Mesenchymal stem cell (in vitro differentiated cells and primary cell): Measurements from ENCODE around the gene BBLN.

Experiments
- DNase-seq: peaks from one replicate; pipeline ENCODE4 v3.0.0-alpha.2; 2013
- H2AFZ ChIP-seq: one replicate; pipeline ENCODE4 v1.6.1; 2013; ENCODE audit warnings: low read depth, mild to moderate bottlenecking, control low read depth, inconsistent platforms, low read length, moderate library complexity
- H2AK5ac ChIP-seq: 2 replicates; pipeline ENCODE4 v1.6.1; 2013; ENCODE audit warnings: low read length, moderate library complexity, mild to moderate bottlenecking, inconsistent platforms; ENCODE audit not compliant: severe bottlenecking
- H2BK120ac ChIP-seq: one replicate; pipeline ENCODE4 v1.6.1; 2013; ENCODE audit warnings: low read depth, mild to moderate bottlenecking, inconsistent platforms, low read length, moderate library complexity
- H2BK12ac ChIP-seq, 2 experiments: one replicate each; pipeline ENCODE4 v1.6.1; 2013; ENCODE audit warnings: inconsistent platforms in 2 of 2, low read length in 2 of 2, mild to moderate bottlenecking in 2 of 2, moderate library complexity in 2 of 2, control low read depth in 1 of 2
- H2BK15ac ChIP-seq: one replicate; pipeline ENCODE4 v1.6.1; 2013; ENCODE audit warnings: mild to moderate bottlenecking, low read depth, inconsistent platforms; ENCODE audit not compliant: poor library complexity, severe bottlenecking
- H2BK5ac ChIP-seq: 2 replicates; pipeline ENCODE4 v1.6.1; 2013; ENCODE audit warnings: low read depth, mild to moderate bottlenecking, low read length, control low read depth, inconsistent platforms; ENCODE audit not compliant: poor library complexity, severe bottlenecking
- H3K14ac ChIP-seq, 2 experiments: one replicate each; pipeline ENCODE4 v1.6.1; 2013; ENCODE audit warnings: inconsistent platforms in 2 of 2, low read length in 2 of 2, control low read depth in 1 of 2, mild to moderate bottlenecking in 1 of 2, moderate library complexity in 1 of 2
- H3K18ac ChIP-seq, 2 experiments: one replicate each; pipeline ENCODE4 v1.6.1; 2013; ENCODE audit warnings: inconsistent platforms in 2 of 2, low read length in 2 of 2, control low read depth in 1 of 2, low read depth in 1 of 2, mild to moderate bottlenecking in 1 of 2
- H3K23ac ChIP-seq, 2 experiments: one replicate each; pipeline ENCODE4 v1.6.1; 2013; ENCODE audit warnings: inconsistent platforms in 2 of 2, low read length in 2 of 2, mild to moderate bottlenecking in 2 of 2, moderate library complexity in 2 of 2, control low read depth in 1 of 2
- H3K27ac ChIP-seq: 2 replicates; pipeline ENCODE4 v1.5.1; 2013; ENCODE audit warnings: mild to moderate bottlenecking, moderate library complexity, low read length, control low read depth, inconsistent platforms; ENCODE audit not compliant: poor library complexity, severe bottlenecking
- H3K27me3 ChIP-seq, 2 experiments: 2 replicates each; pipeline versions ENCODE4 v1.6.1 to v1.7.0; 2013; ENCODE audit warnings: low read length in 2 of 2, mild to moderate bottlenecking in 2 of 2, moderate library complexity in 2 of 2, control low read depth in 1 of 2, inconsistent platforms in 1 of 2; ENCODE audit not compliant: control insufficient read depth in 1 of 2, insufficient read depth in 1 of 2
- H3K36me3 ChIP-seq, 2 experiments: 2 replicates each; pipeline versions ENCODE4 v1.6.1 to v1.7.0; 2013; ENCODE audit warnings: low read length in 2 of 2, control low read depth in 1 of 2, inconsistent platforms in 1 of 2, low read depth in 1 of 2, mild to moderate bottlenecking in 1 of 2; ENCODE audit not compliant: insufficient read depth in 2 of 2, control insufficient read depth in 1 of 2
- H3K4ac ChIP-seq, 2 experiments: one replicate each; pipeline ENCODE4 v1.6.1; 2013; ENCODE audit warnings: inconsistent platforms in 2 of 2, low read length in 2 of 2, mild to moderate bottlenecking in 2 of 2, moderate library complexity in 2 of 2, control low read depth in 1 of 2, low read depth in 1 of 2
- H3K4me1 ChIP-seq: 2 replicates; pipeline ENCODE4 v1.6.1; 2013; ENCODE audit warnings: low read depth, low read length, control low read depth; ENCODE audit not compliant: control insufficient read depth, insufficient read depth
- H3K4me2 ChIP-seq: 2 replicates; pipeline ENCODE4 v1.6.1; 2013; ENCODE audit warnings: low read length, mild to moderate bottlenecking, inconsistent platforms; ENCODE audit not compliant: poor library complexity, severe bottlenecking
- H3K4me3 ChIP-seq, 2 experiments: 2 replicates each; pipeline versions ENCODE4 v1.5.1 to v1.7.0; 2013; ENCODE audit warnings: low read length in 2 of 2, mild to moderate bottlenecking in 2 of 2, control low read depth in 1 of 2, low read depth in 1 of 2; ENCODE audit not compliant: insufficient read depth in 1 of 2
- H3K79me1 ChIP-seq: replicated peaks from 2 replicates; pipeline ENCODE4 v1.6.1; 2013; ENCODE audit warnings: mild to moderate bottlenecking, control low read depth, low read length, inconsistent platforms; ENCODE audit not compliant: poor library complexity, severe bottlenecking
- H3K9ac ChIP-seq: 2 replicates; pipeline ENCODE4 v1.7.0; 2013; ENCODE audit warnings: mild to moderate bottlenecking, low read length, moderate library complexity
- H3K9me3 ChIP-seq: 2 replicates; pipeline ENCODE4 v1.7.0; 2013; ENCODE audit warnings: mild to moderate bottlenecking, low read length; ENCODE audit not compliant: control insufficient read depth
- H4K8ac ChIP-seq: one replicate; pipeline ENCODE4 v1.6.1; 2013; ENCODE audit warnings: inconsistent platforms, mild to moderate bottlenecking, low read length, moderate library complexity
- H4K91ac ChIP-seq: one replicate; pipeline ENCODE4 v1.6.1; 2013; ENCODE audit warnings: mild to moderate bottlenecking, low read length, inconsistent platforms
- WGBS: methylation state at CpG from one replicate; pipeline ENCODE4 v1.1.7; 2013; ENCODE audit warnings: mixed read lengths; 5-methylcytosine and 5-hydroxymethylcytosine counted together

The BBLN gene

DNA sequence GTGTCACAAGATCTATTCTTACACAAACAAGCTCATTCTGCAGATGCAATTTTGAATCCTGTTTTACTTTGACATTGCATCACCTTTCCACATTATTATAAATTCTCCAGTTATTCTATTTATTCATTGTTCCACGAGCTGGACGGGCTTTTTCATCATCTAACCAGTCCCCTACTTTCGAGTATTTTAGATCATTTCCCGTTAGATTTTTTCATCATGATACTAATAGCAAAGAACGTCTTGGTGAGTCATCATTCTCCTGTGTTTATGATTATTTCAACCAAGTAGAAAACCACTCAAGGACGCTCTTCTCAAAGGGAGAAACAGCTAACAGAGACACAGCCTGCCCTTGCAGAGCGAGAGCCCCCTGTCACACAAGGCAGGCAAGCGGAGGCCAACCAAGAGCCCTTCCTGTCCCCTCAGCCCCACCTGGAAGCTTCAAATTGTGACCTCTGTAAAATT lies 15.1 kb downstream of the BBLN start:
- Histone ChIP-seq H3K4me3 (no peak overlapping the region), H3K4ac (no peak overlapping the region), H3K27me3 (no peaks in the 10 kb centered on the region), H3K4me1 (peaks cover 18% of the 10 kb centered on the region), H2BK120ac (no peak overlapping the region), H3K27ac (peak overlapping the region; percentile 27), H3K18ac (no peak overlapping the region), H3K23ac (no peak overlapping the region), H3K14ac (no peak overlapping the region), H3K9ac (no peak overlapping the region), H4K8ac (no peak overlapping the region), H3K79me1 (peaks cover 15% of the 10 kb centered on the region), H2AK5ac (no peak overlapping the region), H3K36me3 (peaks cover 53 to 84% of the 10 kb centered on the region in 2 experiments), H4K91ac (no peak overlapping the region), H2BK12ac (no peak overlapping the region), H3K9me3 (peaks cover 7% of the 10 kb centered on the region), H2BK15ac (no peak overlapping the region), H2BK5ac (no peak overlapping the region), H3K4me2 (no peak overlapping the region), H2AFZ (no peak overlapping the region)
- DNase-seq = peak; percentile 86
- 51% methylated on average over 7 of the region's 8 CpGs for WGBS

DNA sequence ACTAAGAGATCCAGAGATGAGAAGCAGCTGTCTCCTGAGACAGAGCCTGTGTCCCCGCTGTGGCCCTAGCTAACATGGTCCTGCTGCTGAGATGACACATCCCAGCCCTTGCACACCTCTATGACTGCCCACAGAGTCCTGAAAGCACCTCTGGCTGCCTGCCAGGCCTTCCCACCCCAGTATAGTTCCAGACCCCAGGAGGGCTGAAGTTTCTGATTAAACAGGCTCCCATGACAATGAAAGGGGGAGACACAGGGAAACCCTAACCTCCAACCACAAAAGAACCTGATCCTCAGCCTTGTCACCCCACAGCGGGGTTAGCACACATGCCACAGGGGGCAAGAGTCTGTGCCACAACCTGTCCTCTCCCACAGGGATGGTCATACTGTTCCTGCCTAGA lies 15.7 kb downstream of the BBLN start:
- Histone ChIP-seq H3K27ac (peak overlapping the region; percentile 14), H3K18ac (no peak overlapping the region), H3K4ac (no peak overlapping the region), H2AFZ (no peak overlapping the region), H3K4me3 (no peak overlapping the region), H2BK12ac (no peak overlapping the region), H4K91ac (no peak overlapping the region), H3K27me3 (no peaks in the 10 kb centered on the region), H4K8ac (peak overlapping the region; percentile 9), H3K79me1 (peaks cover 21% of the 10 kb centered on the region), H2BK120ac (no peak overlapping the region), H3K4me1 (peaks cover 18% of the 10 kb centered on the region), H2AK5ac (no peak overlapping the region), H2BK5ac (no peak overlapping the region), H3K9me3 (peaks cover 7% of the 10 kb centered on the region), H3K9ac (no peak overlapping the region), H3K4me2 (no peak overlapping the region), H2BK15ac (no peak overlapping the region), H3K23ac (no peak overlapping the region), H3K14ac (no peak overlapping the region), H3K36me3 (peaks cover 59 to 84% of the 10 kb centered on the region in 2 experiments)
- DNase-seq = no peak
- WGBS = 94% methylated on average over 2 of the region's 2 CpGs

DNA sequence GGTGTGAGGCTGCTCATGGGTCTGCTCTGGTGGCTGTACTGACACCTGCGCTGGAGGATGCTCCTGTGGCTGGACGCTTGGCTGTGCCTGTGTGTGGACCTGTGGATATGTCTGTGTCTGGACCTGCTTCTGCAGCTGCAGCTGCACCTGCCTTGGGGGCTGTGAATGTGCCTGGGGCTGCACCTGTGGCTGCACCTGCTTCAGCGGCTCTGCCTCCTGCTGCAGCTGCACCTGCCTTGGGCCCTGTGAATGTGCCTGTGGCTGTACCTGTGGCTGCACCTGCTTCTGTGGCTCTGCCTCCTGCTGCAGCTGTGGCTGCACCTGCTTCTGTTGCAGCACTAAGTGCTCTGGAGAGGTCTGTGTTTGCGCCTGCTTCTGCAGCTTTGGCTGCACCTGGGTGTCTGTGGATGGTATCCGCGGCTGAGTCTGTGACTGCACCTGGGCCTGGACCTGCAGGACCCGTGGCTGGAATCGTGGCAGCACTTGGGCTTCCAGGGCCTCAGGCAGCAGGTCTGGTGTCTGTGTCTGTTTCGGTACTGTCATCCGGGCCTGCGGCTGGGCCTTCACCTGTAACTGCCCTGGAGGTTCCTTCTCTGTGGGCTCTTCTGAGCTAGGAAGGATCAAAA lies 18.9 kb downstream of the BBLN start:
- peaks cover 69 to 90% of the 10 kb centered on the region in 2 experiments for H3K36me3 ChIP-seq
- H3K23ac ChIP-seq = no peak overlapping the region
- H3K4me3 ChIP-seq = peak overlapping the region in 1 of 2 experiments; percentile 3
- H4K91ac ChIP-seq = no peak overlapping the region
- H3K79me1 ChIP-seq = peaks cover 23% of the 10 kb centered on the region
- no peak overlapping the region for H2AK5ac ChIP-seq
- peaks cover 28% of the 10 kb centered on the region for H3K4me1 ChIP-seq
- no peak overlapping the region for H3K14ac ChIP-seq
- no peak overlapping the region for H2BK15ac ChIP-seq
- no peak overlapping the region for H3K18ac ChIP-seq
- no peak overlapping the region for H3K4ac ChIP-seq
- H2BK5ac ChIP-seq = no peak overlapping the region
- WGBS = 99% methylated on average over 11 of the region's 11 CpGs
- H2AFZ ChIP-seq = no peak overlapping the region
- no peak overlapping the region for H4K8ac ChIP-seq
- no peak overlapping the region for H3K4me2 ChIP-seq
- H3K27me3 ChIP-seq = no peaks in the 10 kb centered on the region
- no peak overlapping the region for H3K27ac ChIP-seq
- no peak overlapping the region for H2BK120ac ChIP-seq
- H3K9ac ChIP-seq = no peak overlapping the region
- no peak overlapping the region for H2BK12ac ChIP-seq
- H3K9me3 ChIP-seq = peaks cover 7% of the 10 kb centered on the region
- DNase-seq = no peak

DNA sequence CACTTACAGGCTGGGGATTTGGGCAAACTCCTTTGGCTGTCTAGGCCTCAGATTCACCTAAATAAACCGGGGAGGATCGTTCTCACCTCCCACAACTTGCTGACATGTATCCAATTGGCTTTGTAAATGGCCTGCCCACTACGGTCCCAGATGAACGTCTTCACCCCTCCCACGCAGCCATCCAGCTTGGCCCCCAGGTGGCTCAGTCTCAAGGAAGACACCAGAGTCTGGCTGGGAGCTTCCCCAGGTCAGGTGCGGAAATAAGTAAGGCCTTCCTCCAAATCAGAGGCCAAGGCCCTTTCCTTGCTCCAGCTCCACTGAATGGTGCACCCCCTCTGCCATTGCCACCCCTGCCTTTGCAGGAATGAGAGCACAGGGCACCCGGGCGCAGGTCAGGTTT lies 19.9 kb downstream of the BBLN start:
- peaks cover 20% of the 10 kb centered on the region for H3K79me1 ChIP-seq
- no peak overlapping the region for H3K18ac ChIP-seq
- H2BK5ac ChIP-seq = no peak overlapping the region
- H3K9me3 ChIP-seq = peaks cover 7% of the 10 kb centered on the region
- no peak overlapping the region for H3K27ac ChIP-seq
- 98% methylated on average over 8 of the region's 8 CpGs for WGBS
- H2AFZ ChIP-seq = no peak overlapping the region
- no peak overlapping the region for H2BK12ac ChIP-seq
- H2AK5ac ChIP-seq = no peak overlapping the region
- peaks cover 28% of the 10 kb centered on the region for H3K4me1 ChIP-seq
- H3K36me3 ChIP-seq = peaks cover 67 to 88% of the 10 kb centered on the region in 2 experiments
- no peak overlapping the region for H3K4ac ChIP-seq
- peak overlapping the region; percentile 12 for H2BK15ac ChIP-seq
- H3K9ac ChIP-seq = no peak overlapping the region
- no peak overlapping the region for H4K8ac ChIP-seq
- H3K23ac ChIP-seq = no peak overlapping the region
- H3K4me3 ChIP-seq = no peak overlapping the region
- no peak overlapping the region for H3K4me2 ChIP-seq
- no peak overlapping the region for H4K91ac ChIP-seq
- H3K27me3 ChIP-seq = no peaks in the 10 kb centered on the region
- no peak for DNase-seq
- no peak overlapping the region for H2BK120ac ChIP-seq
- H3K14ac ChIP-seq = no peak overlapping the region
